HL-60 (cell line): ENCODE data around the gene MARCHF11.

Experiments
- DNase-seq, 2 experiments: peaks; one replicate each; pipeline ENCODE4 v3.0.0-alpha.2; 2010 to 2020; ENCODE audit warnings: low read depth in 1 of 2, low spot score in 1 of 2
- H3K27ac ChIP-seq: fragments of 250-450 bp; sonication (Bioruptor Pico); replicated peaks from 2 replicates; pipeline ENCODE4 v1.5.1; 2020; ENCODE audit warnings: mild to moderate bottlenecking, moderate library complexity
- H3K27me3 ChIP-seq: fragments of 250-450 bp; sonication (Bioruptor Pico); 2 replicates; pipeline ENCODE4 v1.5.1; 2021; ENCODE audit warnings: mild to moderate bottlenecking, moderate library complexity; ENCODE audit not compliant: insufficient read depth, poor library complexity, severe bottlenecking
- H3K4me3 ChIP-seq: replicated peaks from 2 replicates; pipeline ENCODE4 v1.5.1; 2011; ENCODE audit warnings: mild to moderate bottlenecking, control low read depth, low read length; ENCODE audit not compliant: insufficient read depth
- GABPA ChIP-seq: IDR thresholded peaks from 2 replicates; pipeline ENCODE4 v1.6.1; 2012; ENCODE audit warnings: low read depth
- POLR2AphosphoS5 ChIP-seq: IDR thresholded peaks from 2 replicates; pipeline ENCODE4 v1.6.1; 2012; ENCODE audit warnings: low read depth
- SPI1 ChIP-seq: IDR thresholded peaks from 2 replicates; pipeline ENCODE4 v1.6.1; 2012; ENCODE audit warnings: low read depth, mild to moderate bottlenecking, borderline replicate concordance
- TF ChIP-seq, protein P1 (sequence below): IDR thresholded peaks from 2 replicates; pipeline ENCODE4 v1.6.1; 2012; ENCODE audit warnings: low read depth; ENCODE audit not compliant: insufficient replicate concordance
- TF ChIP-seq, protein P2 (sequence below): IDR thresholded peaks from one replicate; pipeline ENCODE4 v1.5.1; 2011; ENCODE audit warnings: low read length, control low read depth, inconsistent platforms; ENCODE audit not compliant: insufficient read depth

Gene MARCHF11

DNA sequence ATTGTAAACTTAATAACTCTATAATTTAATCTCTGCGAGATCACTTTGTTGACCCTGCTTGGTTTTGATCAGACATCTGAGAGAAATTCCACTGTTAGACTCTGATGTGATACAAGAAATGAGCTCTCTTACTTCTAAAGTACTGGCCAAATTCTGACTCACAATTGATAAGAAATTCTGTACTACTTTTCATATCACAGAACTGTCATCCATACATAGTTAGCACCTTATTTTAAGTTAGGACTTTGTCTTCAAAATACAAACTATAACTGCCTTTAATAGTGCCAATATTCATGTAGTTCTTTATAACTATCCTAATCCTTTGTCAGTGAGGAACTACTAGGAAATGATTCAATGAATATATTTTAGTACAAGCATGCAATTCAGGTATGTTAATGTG, 23.4 kb downstream of the MARCHF11 start:
- Histone ChIP-seq H3K27me3 (no peaks in the 10 kb centered on the region), H3K27ac (no peak overlapping the region), H3K4me3 (no peak overlapping the region)
- TF ChIP-seq SPI1 (no peak), POLR2AphosphoS5 (no peak), GABPA (no peak)
- TF ChIP-seq, protein P1, sequence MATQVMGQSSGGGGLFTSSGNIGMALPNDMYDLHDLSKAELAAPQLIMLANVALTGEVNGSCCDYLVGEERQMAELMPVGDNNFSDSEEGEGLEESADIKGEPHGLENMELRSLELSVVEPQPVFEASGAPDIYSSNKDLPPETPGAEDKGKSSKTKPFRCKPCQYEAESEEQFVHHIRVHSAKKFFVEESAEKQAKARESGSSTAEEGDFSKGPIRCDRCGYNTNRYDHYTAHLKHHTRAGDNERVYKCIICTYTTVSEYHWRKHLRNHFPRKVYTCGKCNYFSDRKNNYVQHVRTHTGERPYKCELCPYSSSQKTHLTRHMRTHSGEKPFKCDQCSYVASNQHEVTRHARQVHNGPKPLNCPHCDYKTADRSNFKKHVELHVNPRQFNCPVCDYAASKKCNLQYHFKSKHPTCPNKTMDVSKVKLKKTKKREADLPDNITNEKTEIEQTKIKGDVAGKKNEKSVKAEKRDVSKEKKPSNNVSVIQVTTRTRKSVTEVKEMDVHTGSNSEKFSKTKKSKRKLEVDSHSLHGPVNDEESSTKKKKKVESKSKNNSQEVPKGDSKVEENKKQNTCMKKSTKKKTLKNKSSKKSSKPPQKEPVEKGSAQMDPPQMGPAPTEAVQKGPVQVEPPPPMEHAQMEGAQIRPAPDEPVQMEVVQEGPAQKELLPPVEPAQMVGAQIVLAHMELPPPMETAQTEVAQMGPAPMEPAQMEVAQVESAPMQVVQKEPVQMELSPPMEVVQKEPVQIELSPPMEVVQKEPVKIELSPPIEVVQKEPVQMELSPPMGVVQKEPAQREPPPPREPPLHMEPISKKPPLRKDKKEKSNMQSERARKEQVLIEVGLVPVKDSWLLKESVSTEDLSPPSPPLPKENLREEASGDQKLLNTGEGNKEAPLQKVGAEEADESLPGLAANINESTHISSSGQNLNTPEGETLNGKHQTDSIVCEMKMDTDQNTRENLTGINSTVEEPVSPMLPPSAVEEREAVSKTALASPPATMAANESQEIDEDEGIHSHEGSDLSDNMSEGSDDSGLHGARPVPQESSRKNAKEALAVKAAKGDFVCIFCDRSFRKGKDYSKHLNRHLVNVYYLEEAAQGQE = no peak
- TF ChIP-seq, protein P2, sequence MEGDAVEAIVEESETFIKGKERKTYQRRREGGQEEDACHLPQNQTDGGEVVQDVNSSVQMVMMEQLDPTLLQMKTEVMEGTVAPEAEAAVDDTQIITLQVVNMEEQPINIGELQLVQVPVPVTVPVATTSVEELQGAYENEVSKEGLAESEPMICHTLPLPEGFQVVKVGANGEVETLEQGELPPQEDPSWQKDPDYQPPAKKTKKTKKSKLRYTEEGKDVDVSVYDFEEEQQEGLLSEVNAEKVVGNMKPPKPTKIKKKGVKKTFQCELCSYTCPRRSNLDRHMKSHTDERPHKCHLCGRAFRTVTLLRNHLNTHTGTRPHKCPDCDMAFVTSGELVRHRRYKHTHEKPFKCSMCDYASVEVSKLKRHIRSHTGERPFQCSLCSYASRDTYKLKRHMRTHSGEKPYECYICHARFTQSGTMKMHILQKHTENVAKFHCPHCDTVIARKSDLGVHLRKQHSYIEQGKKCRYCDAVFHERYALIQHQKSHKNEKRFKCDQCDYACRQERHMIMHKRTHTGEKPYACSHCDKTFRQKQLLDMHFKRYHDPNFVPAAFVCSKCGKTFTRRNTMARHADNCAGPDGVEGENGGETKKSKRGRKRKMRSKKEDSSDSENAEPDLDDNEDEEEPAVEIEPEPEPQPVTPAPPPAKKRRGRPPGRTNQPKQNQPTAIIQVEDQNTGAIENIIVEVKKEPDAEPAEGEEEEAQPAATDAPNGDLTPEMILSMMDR = no peak
- DNase-seq = no peak

- H3K27ac ChIP-seq = no peak overlapping the region
- no peak overlapping the region for H3K4me3 ChIP-seq
- TF ChIP-seq POLR2AphosphoS5 (no peak), SPI1 (no peak), GABPA (no peak)
- TF ChIP-seq, protein P2 = no peak
- TF ChIP-seq, protein P1 = no peak
- no peak for DNase-seq
- H3K27me3 ChIP-seq = no peaks in the 10 kb centered on the region
These were observed 26.7 kb downstream of the MARCHF11 start for GRCh38 chr5:16152601-16153568.

DNA sequence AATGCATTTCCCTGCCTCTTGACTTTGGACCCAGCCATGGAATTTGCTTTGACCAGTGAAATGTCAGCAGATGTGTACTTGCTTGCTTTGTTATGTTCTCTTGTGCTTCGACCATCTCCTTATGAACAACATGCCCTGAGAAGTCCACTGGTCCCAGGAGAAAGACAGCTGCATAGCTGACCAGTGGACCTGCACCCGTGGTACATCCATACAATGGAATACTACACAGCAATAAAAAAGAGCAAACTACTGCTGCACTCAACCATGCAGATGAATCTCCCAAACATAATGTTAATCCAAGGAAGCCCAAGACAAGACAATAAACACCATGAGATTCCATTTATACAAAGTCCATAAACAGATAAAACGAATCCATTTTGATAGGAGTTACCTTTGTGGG, 30.0 kb downstream of the MARCHF11 start:
- Histone ChIP-seq H3K27ac (no peak overlapping the region), H3K4me3 (no peak overlapping the region), H3K27me3 (no peaks in the 10 kb centered on the region)
- no peak for TF ChIP-seq SPI1
- TF ChIP-seq, protein P2 = no peak
- TF ChIP-seq, protein P1 = no peak
- no peak for TF ChIP-seq GABPA
- TF ChIP-seq POLR2AphosphoS5 = no peak
- no peak for DNase-seq
